VCaP (cell line): ENCODE measurements around the gene DPH3.

Experiments used
- H3K27ac ChIP-seq: fragments of 450-650 bp; 2 replicates; pipeline ENCODE4 v1.5.1; 2017
- TF ChIP-seq, protein P1 (sequence below): fragments of 450-650 bp; conservative IDR thresholded peaks from 2 replicates; pipeline ENCODE4 v1.5.1; 2017; ENCODE audit warnings: mild to moderate bottlenecking, moderate library complexity

DPH3 gene

GRCh38 chr3:16236856-16237393, 27.8 kb downstream of the DPH3 start:
- TF ChIP-seq, protein P1, sequence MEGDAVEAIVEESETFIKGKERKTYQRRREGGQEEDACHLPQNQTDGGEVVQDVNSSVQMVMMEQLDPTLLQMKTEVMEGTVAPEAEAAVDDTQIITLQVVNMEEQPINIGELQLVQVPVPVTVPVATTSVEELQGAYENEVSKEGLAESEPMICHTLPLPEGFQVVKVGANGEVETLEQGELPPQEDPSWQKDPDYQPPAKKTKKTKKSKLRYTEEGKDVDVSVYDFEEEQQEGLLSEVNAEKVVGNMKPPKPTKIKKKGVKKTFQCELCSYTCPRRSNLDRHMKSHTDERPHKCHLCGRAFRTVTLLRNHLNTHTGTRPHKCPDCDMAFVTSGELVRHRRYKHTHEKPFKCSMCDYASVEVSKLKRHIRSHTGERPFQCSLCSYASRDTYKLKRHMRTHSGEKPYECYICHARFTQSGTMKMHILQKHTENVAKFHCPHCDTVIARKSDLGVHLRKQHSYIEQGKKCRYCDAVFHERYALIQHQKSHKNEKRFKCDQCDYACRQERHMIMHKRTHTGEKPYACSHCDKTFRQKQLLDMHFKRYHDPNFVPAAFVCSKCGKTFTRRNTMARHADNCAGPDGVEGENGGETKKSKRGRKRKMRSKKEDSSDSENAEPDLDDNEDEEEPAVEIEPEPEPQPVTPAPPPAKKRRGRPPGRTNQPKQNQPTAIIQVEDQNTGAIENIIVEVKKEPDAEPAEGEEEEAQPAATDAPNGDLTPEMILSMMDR = no peak
- no peak overlapping the region for H3K27ac ChIP-seq

DNA sequence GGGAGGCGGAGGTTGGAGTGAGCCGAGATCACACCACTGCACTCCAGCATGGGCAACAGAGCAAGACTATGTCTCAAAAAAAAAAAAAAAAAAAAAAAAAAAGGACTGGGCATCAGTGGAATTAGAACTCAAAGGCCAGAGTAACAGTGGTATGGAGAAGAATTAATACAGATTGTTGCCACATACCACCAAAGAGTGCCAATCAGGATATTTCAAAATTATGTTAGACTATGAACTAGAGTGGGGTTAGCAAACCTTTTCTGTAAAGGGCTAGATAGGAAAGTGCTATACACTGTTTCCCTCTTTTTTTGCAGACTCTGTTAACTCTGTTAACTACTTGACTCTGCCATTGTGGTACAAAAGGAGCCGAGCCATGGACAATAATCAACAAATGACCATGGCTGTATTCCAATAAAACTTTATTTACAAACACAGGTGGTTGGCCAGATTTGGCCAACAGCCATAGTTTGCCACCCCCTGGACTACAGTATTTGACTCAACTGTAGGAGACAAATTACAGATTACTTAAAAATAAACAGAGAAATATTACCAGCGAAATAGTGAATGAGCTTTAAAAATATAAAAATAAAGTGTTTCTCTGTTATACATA, 28.6 kb downstream of the DPH3 start:
- no peak overlapping the region for H3K27ac ChIP-seq
- TF ChIP-seq, protein P1 = no peak

DNA sequence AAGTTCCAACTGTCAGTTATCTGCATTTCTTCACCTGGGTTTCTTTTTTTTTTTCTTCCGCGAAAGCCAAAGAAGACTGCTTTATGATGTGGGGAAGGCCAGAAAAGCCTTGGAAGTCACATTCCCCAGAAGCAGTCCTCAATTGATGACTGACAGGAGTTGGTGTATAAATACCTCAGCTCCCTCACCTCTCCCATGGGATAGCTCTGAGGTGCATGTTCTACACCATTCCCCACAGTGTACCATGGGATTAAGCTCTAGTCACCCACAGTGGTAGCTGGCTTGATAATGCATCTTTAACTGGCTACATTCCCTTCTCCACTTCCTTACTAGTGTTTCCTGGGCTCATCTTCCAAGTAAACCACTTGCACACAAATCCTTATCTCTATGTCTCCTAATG, 30.5 kb downstream of the DPH3 start:
- TF ChIP-seq, protein P1 = no peak
- H3K27ac ChIP-seq = no peak overlapping the region

DNA sequence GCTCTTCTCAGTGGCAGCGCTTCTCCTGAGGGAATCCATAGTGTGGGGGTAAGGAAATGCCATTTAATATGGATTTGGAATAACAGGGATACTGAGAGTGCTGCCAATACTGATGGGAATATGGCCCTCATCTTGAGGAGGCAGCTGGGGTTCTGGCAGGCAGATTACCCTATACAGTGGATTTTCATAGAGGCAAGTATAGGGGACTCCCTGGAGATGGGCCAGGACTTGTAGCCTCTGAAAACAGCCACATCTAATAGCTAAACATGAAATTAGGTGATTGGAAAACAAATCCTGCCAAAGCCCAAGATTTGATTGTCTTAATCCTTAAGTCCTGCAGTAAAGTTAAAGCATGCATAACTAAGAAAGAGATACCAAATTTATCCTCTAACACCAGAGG, 30.9 kb downstream of the DPH3 start:
- TF ChIP-seq, protein P1 = no peak

GRCh38 chr3:16231983-16232382, 32.8 kb downstream of the DPH3 start:
- no peak overlapping the region for H3K27ac ChIP-seq

More for the DNA sequence above, 30.9 kb downstream of the DPH3 start:
- H3K27ac ChIP-seq = no peak overlapping the region

DNA sequence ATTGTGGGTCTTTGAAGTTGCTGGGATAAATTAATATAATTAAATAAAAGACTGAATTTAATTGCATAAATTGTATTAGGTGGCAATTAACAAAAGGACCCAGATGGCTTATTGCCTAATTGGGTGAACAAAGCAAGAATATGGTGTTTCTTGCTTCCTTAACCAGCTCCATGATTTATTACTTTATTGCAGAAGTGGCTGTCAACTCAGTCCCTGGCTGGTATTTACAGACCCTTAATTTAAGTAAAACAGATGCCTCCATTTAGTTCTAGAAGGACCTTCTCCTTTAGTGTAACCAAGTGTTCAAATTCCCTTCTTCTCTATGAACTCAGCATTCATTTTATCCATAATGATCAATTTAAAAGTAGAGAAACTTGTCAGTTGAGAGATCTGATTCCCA, 35.1 kb downstream of the DPH3 start:
- TF ChIP-seq, protein P1 = no peak
- no peak overlapping the region for H3K27ac ChIP-seq

More at GRCh38 chr3:16231983-16232382, 32.8 kb downstream of the DPH3 start:
- TF ChIP-seq, protein P1 = no peak

DNA sequence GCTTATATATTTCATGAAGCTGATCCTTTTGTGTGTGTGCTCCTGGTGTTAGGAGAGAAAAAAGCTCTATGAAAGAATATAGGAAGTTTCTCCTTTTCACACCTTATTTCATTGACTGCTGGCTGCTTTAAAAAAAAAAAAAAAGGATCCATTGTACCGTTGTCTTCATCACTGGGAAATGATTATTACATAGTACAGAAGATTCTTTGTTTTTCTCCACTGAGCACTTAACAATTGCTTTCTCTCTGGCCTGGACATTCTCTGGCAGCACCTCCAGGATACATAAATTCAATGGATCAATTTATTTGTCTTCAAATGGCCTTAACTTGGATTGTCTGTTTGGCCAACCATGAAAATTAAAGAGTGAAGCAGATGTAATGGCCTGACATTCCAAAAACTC, 37.2 kb downstream of the DPH3 start:
- no peak overlapping the region for H3K27ac ChIP-seq
- TF ChIP-seq, protein P1 = no peak
